GM20431 (cell line): ENCODE measurements around the gene CACNA1D.

Experiments used
- in situ Hi-C: fragments of 300-500 bp; cut with MseI, MboI; formaldehyde crosslinking; loops from one replicate; pipeline ENCODE4 v1.15.0; 2020; ENCODE audit warnings: low sequenced_read_pairs; ENCODE audit not compliant: unreplicated experiment

The CACNA1D gene

DNA sequence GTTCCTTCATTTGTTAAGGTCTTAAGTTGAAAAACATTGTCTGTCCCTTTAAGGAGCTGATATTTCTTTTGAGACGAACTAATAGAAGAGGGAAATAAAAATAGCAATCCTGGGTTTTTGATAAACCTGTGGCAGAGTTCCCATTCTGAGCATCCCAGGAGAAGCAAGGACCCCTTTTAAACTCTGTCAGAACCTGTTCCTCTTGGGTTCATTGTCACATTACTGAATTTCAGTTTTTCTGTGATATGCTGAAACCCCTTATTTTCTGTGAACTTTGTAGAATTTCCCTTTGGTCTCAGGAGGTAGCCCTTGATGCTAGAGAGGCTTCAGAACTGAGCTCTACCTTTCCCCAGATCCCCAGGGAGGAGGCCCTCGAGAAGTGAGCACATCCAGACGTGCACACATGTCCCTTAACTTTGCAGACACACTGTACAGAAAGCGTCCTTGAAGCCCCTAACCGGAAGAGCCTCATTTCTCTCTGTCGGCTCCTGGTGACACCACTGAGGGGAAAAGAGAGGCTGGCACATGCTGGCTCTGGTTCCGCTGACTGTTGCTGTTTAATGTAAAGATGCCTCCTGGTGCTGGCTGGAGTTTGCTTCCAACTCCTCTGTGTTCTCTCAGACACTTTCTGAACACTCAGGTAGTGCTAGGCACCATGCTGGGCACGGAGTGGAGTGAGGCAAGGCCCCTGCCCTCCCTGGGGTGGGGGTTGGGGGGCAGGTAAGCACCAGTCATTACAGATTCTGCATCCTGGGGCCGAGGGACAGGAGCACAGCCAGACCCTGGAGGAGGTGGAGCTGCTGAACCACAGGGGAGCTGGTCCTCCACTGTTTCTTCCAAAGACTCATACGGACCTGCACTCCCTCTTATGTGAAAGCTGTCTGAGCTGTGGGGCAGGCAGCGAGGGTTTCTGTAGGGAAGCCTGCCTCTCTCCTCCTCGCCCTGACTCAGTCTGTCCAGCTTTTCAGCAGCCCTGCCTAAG lies 274.4 kb downstream of the CACNA1D start:
- in situ Hi-C loops, result no loop called here

DNA sequence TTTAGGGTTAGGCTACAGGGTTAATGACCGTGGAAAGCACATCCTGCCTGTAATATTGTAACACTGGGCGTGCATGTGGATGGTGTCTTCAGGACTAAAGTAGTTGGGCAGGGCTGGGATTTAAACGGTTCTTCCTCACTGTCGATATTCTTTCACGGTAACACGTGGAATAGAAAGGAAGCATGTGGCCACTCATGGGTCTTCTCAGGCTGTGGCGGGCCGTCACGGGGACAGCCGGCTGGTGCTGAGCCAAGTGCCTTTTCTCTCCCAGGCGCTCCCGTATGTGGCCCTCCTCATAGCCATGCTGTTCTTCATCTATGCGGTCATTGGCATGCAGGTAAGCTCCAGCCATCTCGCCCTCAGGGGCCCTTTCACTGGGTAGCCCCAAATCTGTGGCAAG lies 278.2 kb downstream of the CACNA1D start:
- in situ Hi-C loops, result no loop called here

DNA sequence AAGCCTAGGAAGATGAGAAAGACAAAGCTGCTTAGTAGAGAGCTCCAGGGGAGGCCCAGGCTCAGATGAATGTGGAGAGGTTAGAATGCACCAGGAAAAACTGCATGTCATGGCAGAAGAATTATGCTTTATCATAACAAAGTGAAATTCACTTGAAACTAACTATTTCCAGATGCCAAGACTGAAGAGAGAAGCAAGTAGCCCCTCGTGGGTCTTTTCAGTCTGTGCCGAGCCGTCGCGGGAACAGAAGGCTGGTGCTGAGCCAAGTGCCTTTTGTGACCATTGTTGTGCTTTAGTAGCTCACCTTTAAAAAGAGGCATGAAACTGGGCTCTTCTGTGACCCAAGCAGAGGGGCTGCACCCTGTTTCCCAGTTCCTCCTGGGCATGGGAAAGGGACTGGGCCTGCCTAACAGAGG lies 278.6 kb downstream of the CACNA1D start:
- in situ Hi-C loops, result no loop called here

DNA sequence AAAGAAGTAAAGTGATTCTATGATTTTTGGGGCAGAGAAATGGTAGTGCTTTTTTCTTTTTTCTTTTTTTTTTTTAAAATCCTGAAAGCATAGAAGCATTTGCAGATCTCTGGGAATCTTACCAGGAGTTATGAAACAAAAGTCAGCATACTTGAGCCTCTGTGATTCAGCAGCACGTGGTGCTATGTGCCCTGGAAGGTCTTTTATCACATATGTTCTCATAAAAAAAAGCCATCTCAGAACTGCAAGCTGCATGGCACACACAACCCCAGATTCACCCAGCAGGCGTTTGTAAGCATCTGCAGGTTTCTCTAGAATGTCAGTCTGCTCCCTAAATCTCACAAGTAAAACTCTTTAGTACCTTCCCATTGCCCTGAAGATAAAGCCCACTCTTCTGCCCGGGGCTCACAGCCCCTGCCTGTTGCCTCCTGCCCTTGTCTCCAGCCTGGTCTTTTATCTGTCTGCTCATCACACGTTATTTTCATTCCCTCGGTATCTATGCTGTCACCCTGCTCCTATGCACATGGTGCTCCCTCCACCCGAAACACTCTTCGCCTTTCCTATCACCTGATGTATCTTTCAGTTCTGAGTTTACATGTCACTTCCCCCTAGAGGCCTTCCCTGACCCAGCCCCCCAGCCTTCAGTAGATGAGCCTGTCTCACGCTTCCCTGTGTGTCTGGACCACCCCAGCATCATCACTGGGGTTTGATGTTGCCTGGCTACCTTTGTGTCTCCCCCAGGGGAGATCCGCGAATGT lies 279.4 kb downstream of the CACNA1D start:
- in situ Hi-C loops, result no loop called here

DNA sequence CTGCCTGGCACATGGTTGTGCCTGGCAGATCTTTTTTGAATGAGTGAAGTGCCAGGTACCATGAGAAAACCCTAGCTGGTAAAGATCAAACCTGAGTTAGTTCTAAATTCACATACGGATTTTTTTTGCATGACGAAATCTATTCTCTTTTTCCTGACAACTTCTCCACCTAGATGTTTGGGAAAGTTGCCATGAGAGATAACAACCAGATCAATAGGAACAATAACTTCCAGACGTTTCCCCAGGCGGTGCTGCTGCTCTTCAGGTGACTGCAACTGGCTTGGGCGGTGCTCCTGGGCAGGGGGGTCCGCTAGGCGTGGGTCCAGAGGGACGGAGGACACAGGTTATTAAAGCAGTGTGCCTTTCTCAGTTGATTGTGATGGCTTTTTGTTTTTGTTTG lies 280.0 kb downstream of the CACNA1D start:
- in situ Hi-C loops, result no loop called here

DNA sequence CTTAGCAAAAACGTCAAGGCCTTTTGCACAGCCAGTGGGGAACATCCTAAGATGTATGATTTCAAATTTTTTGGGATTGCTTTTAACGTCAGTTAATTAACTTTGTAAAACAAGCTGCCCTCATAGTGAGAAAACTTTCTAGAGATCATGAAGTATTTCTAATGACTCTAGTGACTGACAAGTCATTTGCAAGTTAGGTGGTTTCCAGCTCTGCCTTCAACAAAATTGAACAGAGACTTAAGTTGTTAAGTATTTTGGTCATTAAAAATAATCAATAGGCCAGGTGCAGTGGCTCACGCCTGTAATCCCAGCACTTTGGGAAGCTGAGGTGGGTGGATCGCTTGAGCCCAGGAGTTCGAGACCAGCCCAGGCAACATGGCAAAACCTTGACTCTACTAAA lies 280.6 kb downstream of the CACNA1D start:
- in situ Hi-C loops, result no loop called here

DNA sequence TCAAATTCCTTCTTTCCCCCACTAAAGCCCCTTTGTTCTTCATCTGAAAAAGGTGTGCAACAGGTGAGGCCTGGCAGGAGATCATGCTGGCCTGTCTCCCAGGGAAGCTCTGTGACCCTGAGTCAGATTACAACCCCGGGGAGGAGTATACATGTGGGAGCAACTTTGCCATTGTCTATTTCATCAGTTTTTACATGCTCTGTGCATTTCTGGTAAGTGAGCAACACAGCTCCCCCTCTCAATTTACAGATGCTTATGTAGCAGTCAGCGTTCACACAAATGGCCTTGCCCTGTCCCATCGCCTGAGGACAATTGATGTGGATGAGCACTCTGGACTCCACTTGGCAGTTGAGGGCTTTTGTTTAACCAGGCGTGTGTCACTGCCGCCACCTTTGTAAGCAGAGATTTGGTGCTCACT lies 281.4 kb downstream of the CACNA1D start:
- in situ Hi-C loops, result no loop called here

DNA sequence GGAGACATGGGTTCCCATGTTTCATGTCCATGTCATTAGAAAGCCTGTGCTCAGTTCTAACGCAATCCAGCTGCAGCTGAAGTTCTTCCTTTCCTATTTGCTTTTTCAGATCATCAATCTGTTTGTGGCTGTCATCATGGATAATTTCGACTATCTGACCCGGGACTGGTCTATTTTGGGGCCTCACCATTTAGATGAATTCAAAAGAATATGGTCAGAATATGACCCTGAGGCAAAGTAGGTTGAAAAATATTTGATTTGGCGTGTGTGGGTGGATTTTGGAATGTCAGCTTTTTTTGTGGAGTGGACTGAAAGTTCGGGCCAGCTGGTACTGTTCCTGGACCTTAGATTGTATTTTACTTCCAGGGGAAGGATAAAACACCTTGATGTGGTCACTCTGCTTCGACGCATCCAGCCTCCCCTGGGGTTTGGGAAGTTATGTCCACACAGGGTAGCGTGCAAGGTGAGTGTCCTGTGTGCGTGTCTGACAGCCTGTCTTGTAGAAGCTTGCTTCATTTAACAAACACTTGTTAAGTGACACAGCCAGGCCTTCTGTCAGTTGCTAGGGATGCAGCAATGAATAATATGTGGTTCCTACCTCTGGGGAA lies 282.2 kb downstream of the CACNA1D start:
- in situ Hi-C loops, result no loop called here

DNA sequence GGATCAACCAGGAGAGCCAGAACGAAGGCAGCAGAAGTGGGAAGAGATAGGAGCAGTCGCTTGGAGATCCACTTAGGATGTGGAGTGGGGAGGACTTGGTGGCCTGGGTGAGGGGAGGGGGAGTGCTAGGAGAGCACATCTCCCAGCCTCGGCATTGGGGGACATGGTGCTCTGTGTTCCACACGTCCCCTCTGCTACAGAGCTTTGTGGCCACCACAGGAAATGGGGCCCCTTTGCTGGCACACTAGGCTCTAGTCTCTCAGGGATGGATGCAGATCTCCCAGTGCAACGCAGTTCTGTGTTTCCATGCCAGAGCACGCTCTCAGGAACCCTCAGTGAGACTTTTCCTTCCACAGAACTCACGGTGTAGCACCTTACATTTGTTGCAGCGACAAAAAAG lies 283.1 kb downstream of the CACNA1D start:
- in situ Hi-C loops, result no loop called here

DNA sequence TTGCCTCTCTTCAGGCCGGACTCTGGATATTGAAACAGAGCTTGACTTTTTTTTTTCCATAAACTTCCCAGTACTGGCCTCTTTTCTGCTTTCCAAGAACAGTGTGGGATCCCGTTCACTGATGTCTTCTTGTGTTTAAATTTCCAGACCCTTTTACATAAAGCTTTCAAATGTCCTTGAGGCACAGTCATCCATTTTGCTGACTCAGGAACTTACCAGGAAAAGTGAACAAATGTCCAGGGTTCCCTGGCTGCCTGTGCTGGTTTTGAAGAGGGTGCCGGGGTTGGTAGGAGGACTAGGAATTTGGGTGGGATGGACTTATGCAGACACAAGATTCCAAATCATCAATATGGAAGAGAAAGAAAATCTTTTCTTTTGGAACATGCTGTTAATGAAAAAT lies 283.7 kb downstream of the CACNA1D start:
- in situ Hi-C loops, result no loop called here

DNA sequence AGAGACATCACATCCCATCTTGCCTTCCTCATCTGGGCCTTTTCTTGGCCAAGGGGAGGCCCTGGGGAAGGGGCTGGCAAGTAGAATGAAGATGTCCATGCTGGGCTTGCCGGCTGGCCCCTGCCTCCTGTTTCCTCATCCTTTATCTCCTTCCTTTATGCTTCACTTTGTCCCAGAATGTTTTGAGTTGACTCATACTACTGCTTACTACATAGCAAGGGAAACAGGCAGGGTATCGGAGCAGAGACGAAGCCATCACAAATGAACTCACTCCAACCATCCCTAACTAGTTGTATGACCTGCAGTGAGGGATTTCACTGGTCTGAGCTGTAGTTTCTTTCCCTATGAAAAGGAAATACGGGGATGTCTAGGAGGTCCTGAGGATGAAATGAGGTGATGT lies 285.8 kb downstream of the CACNA1D start:
- in situ Hi-C loops, result no loop called here

DNA sequence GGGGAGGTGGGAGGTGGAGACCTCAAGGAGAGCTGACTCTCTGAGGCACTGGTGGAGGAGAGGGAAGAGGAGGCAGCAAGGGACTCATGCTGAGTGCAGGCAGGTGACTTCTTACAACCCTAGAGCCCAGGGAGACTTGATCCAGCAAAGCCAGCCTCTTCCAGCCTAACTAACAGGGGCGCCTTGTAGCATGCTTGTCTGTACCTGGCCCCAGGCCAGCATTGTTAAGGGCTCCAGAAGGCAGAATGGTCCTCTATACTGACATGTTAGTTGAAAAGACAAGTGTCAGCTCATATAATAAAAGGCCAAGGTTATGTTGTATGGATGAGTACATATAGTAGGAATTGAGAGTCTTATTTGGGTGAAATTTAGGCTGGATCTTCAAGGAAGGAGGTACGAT lies 286.4 kb downstream of the CACNA1D start:
- in situ Hi-C loops, result no loop called here

DNA sequence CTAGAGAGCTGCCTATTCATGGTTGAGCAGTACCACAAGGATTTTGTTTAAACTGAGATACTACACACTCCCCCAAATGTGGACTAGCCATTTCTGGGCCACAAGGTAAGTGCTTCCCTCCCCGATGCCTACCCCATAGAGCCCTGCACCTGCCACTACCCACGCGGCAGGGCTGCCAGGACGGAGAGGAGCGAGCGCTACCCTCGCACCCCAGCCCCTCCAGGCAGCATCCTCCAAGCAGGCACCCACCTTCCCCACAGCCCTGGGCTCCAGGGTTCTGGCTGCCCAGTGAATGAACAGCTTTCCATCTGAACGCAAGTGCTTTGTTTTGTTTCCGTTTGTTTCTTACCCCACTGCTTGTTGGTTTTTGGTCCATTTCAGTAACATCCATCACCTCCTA lies 292.6 kb downstream of the CACNA1D start:
- in situ Hi-C loops, result no loop called here

DNA sequence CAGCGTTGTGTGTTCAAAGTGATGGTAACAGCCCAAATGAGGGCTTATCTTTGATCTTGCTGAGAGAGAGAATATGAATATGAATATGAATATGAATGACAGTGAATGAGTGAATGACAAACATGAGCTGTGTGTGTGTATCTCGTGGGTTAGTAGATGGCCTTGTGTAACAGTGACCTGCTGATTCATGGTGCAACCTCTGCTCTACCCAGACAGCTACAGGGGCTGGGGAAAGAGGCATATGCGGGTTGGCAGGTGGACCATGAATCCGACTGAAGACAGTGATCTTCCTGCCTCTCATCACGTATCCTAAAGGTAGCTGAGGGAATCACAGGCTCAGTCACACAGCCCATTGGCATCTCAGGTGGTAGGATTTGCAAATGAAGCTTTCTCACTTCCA lies 293.6 kb downstream of the CACNA1D start:
- in situ Hi-C loops, result no loop called here

DNA sequence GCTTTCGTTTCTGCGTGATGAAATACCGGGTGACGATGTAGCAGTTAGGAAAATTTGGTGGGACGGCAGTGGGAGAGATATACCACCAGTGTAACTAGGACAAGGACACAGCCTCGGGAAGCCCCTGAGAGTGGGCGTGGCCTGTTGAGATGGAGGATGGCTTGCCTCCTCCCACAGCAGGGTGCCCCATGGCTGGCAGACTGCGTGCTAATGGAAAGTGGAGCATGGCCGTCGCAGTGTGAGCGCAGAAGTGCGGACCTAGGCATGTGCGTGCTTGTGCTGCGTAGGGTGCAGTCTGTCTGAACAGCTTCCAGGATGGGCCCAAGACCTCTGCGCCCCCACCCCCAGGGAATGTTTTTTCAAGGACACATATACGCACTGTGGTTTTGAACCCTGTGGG lies 295.0 kb downstream of the CACNA1D start:
- in situ Hi-C loops, result no loop called here

DNA sequence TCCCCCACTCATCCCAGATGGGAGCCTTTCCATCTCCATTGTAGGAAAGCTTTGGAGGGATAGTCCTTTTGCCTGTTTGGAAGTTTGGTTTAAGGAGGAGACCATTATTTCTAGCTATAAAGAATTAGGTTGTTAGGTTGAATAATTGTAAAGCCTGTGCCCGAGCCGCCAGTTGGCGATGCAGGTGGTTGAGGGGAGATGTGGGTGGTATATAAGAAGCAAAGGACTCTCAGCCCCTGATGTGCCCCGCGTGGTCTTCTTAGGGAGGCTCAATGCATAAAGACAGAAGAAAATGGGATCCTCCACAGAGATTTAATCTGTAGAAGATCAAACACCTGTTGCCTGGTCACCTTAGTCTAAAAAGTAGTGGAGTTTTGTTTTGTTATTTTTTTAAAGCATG lies 296.1 kb downstream of the CACNA1D start:
- in situ Hi-C loops, result no loop called here

DNA sequence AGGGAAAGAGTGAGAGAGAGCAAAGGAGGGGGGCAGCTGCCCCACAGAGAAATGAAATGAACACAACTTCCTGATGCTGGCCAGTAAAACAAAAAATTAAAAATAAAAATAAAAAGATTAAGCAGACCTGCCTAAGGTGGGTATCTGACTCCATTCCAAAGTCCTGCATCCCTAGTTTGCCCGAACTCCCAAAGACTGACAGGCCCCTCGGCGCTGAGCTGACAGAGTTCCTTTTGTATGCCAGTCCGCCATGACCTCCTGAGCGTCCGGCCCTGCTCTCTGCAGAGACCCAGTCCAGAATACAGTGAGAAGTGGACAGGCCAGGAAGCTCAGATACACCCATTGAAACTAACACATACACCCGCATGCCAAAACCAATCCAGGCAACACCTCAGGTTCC lies 296.9 kb downstream of the CACNA1D start:
- in situ Hi-C loops, result no loop called here

DNA sequence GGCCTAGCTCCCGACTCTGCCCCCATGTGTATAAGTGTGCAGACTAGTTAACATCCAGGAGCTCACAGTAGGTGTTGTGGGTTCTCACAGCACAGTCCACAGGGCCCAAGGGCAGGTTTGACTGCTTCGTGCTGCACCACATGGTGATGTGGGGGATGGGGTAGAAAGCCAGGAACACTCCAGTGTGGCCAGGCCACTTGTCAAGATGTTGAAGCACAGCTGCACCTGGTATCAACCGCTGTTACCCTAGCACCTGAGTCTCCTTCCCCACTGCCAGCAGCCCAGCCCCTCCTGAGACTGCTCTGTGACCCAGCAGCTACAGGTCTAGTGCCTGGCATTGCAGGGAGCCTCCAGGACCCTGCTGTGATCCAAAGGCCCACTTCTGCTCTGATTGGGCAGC lies 298.5 kb downstream of the CACNA1D start:
- in situ Hi-C loops, result no loop called here

DNA sequence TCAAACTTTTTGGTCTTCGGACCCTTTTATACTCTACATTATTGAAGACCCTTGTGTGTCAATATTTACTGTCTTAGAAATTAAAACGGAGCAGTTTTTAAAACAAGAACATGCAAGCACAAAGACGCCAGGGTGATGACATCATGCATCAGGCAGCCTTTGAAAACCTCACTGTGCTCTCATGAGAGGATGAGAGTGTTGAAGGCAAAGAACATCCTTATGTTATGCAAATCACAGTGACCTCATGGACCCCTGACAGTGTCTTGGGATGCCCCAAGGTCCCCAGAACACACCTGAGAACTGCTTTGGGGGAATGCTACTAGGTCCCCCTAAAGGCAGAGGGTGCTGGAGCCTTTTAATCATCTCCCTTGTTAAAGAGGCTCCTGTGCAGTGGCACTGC lies 300.2 kb downstream of the CACNA1D start:
- in situ Hi-C loops, result no loop called here

DNA sequence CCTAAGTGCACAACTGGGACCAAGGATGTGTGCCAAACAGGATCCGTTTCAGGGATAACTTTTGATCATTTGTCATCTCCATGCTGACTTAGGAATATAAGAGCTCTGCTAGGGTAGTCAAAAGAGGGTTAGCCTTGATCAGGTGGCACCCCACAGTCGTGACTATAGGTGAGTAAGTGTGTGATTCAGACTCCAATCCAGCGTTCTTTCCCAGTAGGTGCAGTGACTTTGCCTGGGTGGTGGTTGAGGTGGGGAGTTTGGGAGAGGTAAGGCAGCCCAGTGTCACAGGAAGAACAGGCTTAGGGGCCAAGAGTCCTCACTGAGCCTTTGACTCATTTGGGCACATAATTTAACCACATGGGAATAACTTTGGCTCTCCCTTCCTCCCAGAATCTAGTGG lies 300.8 kb downstream of the CACNA1D start:
- in situ Hi-C loops, result no loop called here
